GM12865 (cell line): ENCODE measurements around the gene MTMR3.
"Not testable (repeated sequence)": the region's sequence is repeated elsewhere in the genome, so short reads cannot be mapped to it uniquely, and the experiment has no call there.

Experiments
- DNase-seq: peaks from one replicate; pipeline ENCODE4 v3.0.0; 2010; ENCODE audit warnings: low read depth
- H3K4me3 ChIP-seq: 2 replicates; pipeline ENCODE4 v1.5.1; 2011; ENCODE audit warnings: mild to moderate bottlenecking, low read depth, low read length, control low read depth
- CTCF ChIP-seq: IDR thresholded peaks from 2 replicates; pipeline ENCODE4 v1.5.1; 2011; ENCODE audit warnings: low read length, control low read depth, low read depth, inconsistent platforms; ENCODE audit not compliant: insufficient read depth; ENCODE audit errors: missing control alignments

Gene MTMR3

GRCh38 chr22:29883045-29883774 lies at the start of gene MTMR3:
Gene MTMR3 (plus strand): TSS chr22:29883174. CDS start chr22:29971060, 87,886 bp downstream.
- peak within 1 kb of the TSS; percentile 98 for H3K4me3 ChIP-seq
- peak; percentile 10 for TF ChIP-seq CTCF
- DNase-seq: peak; percentile 95

- DNase-seq: no peak
- H3K4me3 ChIP-seq: no peak overlapping the region
- TF ChIP-seq CTCF: no peak
These were observed 49.5 kb upstream of the MTMR3 start for GRCh38 chr22:29833392-29833965.

GRCh38 chr22:29834046-29834445 lies 48.9 kb upstream of the MTMR3 start:
- H3K4me3 ChIP-seq: no peak overlapping the region
- no peak for TF ChIP-seq CTCF
- no peak for DNase-seq

GRCh38 chr22:29836791-29837370 lies 46.1 kb upstream of the MTMR3 start:
- not testable (repeated sequence) for DNase-seq
- H3K4me3 ChIP-seq: peak overlapping the region; percentile 67

- DNase-seq: peak; percentile 99
- no peak for TF ChIP-seq CTCF
- H3K4me3 ChIP-seq: peak within 1 kb of the TSS; percentile 67
These were observed 45.0 kb upstream of the MTMR3 start, which contains the start of gene ASCC2 for GRCh38 chr22:29837741-29838598. Gene ASCC2 (minus strand): TSS chr22:29838274. CDS start chr22:29832325, 5,949 bp downstream.

GRCh38 chr22:29838599-29838956 lies 44.4 kb upstream of the MTMR3 start:
- no peak for DNase-seq
- no peak for TF ChIP-seq CTCF
- H3K4me3 ChIP-seq: peak overlapping the region; percentile 67

GRCh38 chr22:29839039-29839438 lies 43.9 kb upstream of the MTMR3 start:
- no peak for TF ChIP-seq CTCF
- no peak overlapping the region for H3K4me3 ChIP-seq
- DNase-seq: no peak
